HG03280 (cell line): ENCODE measurements around the gene MICB.
A peak's percentile ranks its signal among the peaks of the same experiment; 100 is the strongest.
"Not testable (repeated sequence)": the region's sequence is repeated elsewhere in the genome, so short reads cannot be mapped to it uniquely, and the experiment has no call there.

Experiments
- ATAC-seq: cut with Tn5 transposase; IDR thresholded peaks from one replicate; pipeline ENCODE4 v1.9.1; 2021; ENCODE audit warnings: mild to moderate bottlenecking, moderate library complexity; ENCODE audit not compliant: unreplicated experiment

MICB gene

DNA sequence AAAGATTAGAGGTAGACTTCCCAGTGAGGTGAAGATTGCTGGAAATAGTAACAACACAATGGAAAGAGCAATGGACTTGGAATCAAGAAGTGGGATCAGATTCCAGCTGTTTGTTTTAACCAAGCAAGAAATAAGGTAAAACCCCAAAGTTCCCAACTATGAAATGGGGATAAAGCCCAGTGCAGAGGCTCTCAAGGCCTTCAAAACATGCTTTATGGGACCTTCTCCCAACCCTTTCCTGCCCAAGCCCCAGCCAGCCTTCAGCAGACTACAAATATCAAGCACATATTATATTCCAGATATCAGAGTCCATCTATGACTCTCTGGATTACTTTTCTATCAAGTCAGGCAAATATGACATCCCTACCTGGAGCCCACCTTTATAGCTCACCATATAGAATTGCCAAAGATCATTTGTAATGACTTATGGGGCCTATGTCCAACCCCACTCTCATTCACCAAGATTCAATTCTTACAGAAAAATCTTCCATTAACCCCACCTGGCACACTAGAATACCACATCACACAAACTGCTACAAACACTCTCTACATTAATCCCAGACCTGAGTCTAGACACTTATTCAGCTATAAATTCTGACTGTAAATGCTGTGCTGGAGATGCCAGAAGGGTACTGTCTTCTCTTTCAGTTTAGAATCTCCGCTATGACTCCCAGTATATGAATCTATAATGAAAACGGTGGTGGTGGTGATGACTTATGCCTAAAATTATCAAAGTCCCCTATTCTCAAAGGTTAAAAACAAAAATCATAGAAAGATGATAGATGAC, 37.8 kb downstream of the MICB start:
- no peak for ATAC-seq

DNA sequence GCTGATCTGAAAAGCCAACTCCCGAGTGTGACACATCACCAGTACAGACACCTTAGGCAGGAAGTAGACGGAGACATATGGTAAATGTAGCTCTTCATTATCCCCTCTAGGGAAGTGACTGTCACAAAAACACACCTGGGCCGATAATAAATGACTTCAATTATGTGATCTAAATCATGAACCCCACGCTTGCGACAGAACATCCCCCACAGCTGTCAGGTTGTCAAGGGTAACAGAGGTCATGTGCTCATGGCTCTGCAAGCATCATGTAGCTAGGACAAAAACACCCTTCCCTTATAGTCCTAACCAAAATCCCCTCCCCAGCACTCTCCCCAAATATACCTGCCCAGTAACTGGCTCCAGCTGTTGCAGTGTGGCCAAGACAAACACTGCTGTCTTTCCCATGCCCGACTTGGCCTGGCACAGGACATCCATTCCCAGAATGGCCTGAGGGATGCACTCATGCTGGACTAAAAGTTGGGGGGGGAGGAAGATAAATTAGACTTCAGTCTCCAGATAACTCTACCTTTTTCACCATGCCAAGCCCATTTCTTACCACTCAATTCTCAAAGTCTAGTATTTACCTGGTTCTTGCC, 41.0 kb downstream of the MICB start:
- no peak for ATAC-seq

DNA sequence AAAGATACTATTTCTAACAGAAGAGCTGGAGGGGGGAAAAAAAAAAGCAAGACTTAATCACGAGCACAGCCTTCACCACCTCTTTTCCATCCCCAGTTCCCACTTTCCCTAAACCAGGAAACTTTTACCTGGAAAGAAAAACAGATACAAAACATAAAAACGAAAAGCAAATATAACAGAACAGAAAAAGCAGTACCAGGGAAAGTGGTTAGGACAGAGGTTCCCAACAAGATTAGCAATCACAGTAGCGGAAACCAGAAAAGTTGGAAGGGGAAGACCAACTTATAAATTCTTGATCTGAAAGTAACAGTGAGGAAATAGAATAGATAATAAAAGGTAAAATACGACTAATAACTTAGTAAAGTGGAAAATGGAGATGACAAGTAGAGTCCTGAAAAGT, 42.7 kb downstream of the MICB start:
- no peak for ATAC-seq

DNA sequence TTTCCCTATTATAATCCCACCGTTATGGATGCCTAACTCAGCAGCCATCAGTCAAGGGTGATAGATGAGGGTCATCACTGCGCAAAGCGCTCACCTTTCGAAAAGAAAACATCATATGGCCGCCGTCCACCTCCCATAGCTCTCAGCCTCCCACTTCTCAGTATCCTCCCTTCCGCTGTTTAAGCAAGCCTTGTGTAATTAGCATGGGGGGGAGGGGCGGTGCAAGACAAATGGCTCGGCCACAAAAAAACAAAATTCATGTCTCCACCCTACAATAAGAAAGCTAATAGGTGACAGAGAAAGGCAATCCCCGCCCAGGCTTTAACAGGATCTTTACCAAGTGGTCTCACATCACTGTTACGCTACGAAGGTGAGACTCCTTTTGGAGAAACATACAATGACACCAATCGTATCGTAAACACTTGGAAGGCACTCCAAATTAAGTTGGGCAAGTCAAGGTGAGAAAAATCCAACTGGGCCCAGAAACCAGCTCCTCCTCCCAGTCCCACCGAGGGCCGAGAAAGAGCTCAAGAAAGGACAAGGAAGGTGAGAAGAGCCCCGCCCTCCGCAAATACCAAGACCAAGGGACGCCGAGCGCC, 43.2 kb downstream of the MICB start:
- ATAC-seq: no peak

DNA sequence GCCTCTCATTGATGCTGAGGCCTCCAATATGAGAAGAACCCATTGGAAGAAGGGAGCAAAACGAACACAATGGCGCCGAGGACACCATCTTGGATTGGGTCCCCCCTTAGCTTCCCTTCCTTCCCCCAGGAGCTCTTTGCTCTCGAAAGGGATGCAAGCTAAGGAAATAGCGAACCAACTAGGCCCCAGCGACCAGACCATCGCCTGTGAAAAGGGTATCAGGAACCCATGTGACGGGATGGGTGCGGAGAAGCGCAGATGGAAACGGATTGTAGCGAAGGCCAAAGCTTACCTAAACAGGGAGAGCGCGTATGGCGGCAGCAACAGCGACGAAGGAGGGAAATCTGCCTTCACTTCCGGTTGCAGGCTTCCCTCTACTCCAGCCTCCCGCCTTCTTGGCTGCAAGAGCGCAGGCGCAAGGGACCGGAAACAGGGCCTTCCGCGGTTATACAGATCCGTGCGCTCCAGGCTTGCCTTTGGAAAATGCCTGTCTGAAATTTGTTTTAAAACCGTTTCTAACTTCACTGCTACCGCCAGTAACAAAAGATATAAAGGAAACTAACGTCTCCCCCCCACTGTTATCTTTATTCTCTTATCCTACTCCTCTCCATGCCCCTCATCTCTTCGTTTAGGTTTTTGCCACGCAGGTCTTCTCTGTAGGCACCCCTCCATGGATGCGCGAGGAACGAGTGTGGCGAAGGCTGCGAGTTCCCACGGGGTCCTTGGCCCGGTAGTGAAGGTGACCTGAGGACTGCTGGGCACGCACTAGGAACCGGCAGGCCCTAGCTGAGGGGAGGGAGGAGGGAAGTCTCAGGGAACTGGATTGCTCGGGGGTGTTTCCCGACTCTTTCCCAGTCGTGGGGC, 43.9 kb downstream of the MICB start, which contains the start of gene DDX39B:
DDX39B (minus strand) TSS at position 346 of the 864 bp plus-strand sequence. CDS start 1,471 bp downstream, outside the sequence.
- peak; percentile 63 for ATAC-seq

DNA sequence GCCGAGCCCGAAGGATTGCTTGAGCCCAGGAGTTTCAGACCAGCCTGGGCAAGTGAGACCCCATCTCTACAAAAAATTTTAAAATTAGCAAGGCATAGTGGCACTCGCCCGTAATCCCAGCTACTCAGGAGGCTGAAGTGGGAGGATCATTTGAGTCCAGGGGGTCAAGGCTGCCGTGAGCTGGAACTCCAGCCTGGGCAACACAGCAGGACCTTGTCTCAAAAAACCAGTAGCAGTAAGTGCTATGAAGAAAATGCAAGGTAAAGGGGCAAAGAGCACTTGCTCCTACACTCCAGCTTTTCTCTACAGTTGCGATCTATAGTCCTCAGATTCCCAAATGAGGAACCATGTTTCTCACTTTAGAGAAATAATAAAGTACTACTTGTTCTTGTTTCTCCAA, 45.7 kb downstream of the MICB start:
- ATAC-seq: no peak

DNA sequence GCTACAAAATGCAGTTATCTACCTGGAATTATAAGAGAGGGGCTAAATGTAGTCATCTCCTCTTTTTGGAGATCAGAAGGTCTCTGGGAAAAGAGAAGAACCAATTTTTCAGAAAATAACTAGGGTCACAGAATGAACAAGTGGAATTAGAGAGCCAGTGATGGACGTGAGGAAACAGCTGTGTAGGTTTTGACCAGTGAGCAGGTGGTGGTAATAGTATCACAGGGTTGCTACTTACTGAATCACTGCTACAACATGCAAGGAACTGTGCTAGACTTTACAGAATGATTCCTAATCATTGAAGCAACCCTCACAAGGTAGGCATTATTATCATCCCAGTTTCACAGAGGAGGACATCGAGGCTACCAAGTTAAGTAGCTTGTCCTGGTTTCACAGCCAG, 46.7 kb downstream of the MICB start:
- ATAC-seq: no peak

DNA sequence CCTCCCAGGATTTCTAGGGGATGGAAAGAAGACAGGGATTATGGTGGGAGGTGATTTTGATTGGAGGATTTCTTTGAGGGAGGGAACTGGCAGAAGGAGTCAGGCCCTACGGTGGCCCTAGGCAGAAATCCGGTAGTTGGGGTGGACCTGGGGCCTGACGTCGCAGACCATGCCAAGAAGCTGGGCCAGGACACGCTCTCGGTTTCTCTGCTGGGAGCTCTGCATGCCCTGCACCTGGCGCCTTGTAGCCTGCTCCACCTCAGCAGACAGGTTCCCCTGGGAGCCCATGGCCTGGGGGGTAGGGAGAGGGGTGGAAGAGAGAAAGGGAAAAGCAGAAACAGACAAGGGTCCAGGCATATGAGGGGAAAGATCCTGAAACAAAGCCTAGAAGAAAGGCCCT, 47.3 kb downstream of the MICB start:
- no peak for ATAC-seq

DNA sequence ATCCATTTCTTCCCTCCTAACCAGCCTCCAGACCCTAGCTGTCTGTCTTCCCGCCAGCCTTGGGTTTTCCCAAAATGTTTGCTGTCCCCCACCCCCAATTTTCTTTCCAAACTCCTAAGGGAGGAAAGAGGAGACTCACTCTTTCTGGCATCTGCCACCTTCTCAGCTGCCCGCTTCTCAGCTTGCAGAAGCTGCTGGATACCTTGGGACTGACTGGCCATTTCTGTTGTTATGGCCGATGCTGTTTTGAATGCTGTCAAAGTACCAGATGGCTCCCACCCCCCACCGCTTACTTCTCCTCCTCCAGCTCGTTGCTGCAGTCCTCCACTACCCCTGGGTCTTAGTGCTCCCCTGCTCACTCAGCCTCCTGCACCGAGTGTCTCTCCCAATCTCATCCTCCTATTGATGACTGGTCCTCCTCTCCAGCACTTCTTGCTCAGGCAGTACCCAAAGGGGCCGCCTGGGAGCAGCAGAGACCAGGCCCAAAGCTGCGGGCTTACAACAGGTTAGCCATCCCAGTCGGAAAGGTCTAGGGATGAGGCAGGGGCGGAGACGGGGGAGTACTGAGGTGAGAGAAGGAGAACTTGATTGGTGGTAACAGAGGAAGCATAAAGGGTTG, 48.5 kb downstream of the MICB start, which contains the start of gene ATP6V1G2:
ATP6V1G2 (minus strand) TSS at position 270 of the 619 bp plus-strand sequence; CDS start at position 221, 49 bp downstream.
- peak; percentile 49 for ATAC-seq

DNA sequence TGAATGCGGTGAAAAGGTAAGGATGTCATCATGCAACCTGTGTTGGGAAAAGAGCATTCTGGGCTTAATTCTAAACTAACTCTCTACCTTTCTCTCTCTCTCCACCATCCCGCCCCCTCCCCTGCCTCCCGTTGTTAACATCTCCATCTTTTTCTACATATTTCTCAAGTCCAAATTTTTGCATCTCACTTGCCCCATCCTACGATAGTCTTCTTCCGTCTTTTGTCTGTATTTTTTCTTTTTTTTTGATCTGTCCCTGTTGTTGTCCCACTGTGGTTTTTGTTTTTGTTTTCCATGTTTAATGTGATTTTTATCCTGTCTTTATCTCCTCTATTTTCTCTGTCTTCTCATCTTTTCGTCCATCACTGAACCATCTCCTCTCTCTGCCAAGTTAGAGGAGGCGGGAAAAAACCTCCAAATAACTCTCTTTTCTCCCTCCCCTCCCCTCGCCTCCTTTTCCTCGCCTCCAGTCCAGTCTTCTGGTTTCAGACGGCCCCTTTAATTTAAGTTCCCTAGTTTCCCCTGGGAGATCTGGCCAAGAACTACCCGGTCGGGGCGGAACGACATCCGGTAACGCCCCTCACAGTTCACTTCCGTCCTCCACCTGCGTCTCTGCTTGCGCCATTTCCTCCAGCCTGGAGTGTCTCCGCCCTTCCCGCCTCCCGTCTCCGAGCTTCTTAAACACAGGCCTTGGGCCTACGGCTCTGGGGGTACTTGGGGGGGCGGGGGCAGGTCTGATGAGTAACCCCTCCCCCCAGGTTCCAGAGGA, 49.2 kb downstream of the MICB start, which contains the start of gene NFKBIL1:
NFKBIL1 (plus strand) TSS at position 651 of the 769 bp plus-strand sequence; CDS start at position 738, 87 bp downstream.
- peak; percentile 63 for ATAC-seq

DNA sequence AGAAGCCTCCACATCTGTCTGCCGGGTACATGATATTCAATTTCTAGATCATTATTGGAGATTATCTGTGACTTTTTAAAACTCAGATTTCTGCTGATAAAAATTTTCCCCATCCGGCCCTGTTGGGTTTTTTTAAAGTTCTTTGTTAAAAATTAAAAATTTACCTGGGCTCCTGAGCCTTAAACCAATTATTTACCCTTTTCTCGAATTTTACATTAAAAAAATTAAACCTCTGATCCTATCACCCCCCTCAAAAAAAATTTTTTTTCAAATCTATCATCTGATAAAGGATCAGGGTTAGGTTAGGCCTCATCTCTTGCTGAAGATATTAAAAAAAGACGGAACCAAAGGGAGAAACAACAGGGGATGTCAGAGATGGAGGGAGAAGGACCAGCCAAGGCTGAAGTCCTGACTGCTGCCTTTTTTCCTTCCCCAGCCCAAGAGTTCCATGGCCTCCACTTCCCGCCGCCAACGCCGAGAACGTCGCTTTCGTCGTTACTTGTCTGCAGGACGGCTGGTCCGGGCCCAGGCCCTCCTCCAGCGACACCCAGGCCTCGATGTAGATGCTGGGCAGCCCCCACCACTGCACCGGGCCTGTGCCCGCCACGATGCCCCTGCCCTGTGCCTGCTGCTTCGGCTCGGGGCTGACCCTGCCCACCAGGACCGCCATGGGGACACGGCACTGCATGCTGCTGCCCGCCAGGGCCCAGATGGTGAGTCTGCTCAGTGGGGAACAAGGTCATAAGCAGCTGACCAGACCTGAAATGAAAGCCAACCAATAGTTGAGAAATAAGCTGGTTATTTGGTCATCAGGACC, 50.0 kb downstream of the MICB start:
- no peak for ATAC-seq

DNA sequence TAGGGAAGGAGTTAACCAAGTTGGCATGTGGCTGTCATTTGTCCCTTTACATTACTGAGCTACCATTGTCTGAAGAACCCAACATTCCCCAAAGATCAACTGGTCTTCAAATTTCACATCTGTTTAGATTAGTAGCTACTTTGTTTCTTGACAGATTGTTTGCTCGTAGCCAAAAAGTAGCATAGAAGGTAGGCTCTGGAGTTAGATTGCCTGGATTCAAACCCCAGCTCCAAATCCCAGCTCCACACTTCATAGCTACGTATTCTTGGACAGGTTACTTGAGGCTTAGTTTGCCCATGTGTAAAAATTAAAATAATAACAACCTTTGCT, 50.6 kb downstream of the MICB start:
- ATAC-seq: no peak

DNA sequence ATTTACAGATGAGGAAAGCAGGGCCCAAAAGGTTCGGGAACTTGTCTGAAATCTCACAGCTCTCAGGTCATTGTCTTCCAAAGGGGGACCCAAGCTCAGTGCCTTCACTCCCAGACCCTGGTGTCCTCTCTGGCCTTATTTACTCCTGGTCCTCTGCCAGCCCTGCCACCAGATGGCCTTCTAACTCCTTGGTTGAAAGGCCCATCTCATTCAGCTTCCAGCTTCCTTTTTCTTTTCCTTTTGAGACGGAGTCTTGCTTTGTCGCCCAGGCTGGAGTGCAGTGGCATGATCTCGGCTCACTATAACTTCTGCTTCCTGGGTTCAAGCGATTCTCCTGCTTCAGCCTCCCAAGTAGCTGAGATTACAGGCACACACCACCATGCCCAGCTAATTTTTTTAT, 53.4 kb downstream of the MICB start:
- not testable (repeated sequence) for ATAC-seq

DNA sequence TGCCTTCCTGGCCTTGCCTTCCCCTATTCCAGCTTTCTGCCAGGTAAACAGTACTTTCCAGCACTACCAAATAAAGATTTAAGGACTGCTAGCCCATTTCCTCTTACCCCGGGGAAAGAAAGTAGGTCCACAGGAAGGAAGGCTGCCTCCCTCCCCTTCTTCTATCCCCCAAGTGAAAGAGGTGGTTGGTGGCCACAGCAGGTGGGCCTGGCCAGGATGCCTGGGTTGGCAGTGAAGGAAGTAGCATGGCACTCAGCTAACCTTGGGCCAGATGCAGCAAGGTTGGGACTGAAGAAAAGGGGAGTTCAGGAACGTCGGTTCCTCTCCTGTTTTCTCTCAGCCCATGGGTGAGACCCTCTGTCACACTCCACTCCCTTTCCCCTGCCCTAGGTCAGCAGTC, 58.4 kb downstream of the MICB start:
- ATAC-seq: no peak

DNA sequence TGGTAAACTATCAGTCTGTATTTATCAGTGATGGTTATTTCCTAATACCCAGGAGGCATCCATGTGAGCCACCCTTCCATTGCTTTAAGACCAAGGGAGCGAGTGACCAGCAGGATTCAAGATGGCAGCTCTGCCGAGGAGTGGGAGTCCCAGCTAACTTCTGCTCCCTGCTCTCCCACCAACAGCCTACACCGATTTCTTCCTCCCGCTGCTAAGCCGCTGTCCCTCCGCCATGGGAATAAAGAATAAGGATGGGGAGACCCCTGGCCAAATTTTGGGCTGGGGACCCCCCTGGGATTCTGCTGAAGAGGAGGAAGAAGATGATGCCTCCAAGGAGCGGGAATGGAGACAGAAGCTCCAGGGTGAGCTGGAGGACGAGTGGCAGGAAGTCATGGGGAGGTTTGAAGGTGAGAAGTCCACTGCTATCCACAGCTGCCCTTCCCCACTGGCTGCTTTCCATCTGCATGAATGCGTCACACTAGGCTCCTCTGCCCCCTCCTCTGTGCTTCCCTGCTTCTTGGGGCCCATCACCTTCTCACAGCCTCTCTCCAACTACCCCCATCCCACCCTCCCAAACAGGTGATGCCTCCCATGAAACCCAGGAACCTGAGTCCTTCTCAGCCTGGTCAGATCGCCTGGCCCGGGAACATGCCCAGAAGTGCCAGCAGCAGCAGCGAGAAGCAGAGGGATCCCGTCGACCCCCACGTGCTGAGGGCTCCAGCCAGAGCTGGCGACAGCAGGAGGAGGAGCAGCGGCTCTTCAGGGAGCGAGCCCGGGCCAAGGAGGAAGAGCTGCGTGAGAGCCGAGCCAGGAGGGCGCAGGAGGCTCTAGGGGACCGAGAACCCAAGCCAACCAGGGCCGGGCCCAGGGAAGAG, 59.7 kb downstream of the MICB start:
- no peak for ATAC-seq

DNA sequence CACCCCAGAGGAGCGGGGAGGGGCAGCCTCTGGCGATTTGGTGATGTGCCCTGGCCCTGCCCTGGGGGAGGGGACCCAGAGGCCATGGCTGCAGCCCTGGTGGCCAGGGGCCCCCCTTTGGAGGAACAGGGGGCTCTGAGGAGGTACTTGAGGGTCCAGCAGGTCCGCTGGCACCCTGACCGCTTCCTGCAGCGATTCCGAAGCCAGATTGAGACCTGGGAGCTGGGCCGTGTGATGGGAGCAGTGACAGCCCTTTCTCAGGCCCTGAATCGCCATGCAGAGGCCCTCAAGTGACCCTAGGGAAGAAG, 60.3 kb downstream of the MICB start:
- no peak for ATAC-seq

DNA sequence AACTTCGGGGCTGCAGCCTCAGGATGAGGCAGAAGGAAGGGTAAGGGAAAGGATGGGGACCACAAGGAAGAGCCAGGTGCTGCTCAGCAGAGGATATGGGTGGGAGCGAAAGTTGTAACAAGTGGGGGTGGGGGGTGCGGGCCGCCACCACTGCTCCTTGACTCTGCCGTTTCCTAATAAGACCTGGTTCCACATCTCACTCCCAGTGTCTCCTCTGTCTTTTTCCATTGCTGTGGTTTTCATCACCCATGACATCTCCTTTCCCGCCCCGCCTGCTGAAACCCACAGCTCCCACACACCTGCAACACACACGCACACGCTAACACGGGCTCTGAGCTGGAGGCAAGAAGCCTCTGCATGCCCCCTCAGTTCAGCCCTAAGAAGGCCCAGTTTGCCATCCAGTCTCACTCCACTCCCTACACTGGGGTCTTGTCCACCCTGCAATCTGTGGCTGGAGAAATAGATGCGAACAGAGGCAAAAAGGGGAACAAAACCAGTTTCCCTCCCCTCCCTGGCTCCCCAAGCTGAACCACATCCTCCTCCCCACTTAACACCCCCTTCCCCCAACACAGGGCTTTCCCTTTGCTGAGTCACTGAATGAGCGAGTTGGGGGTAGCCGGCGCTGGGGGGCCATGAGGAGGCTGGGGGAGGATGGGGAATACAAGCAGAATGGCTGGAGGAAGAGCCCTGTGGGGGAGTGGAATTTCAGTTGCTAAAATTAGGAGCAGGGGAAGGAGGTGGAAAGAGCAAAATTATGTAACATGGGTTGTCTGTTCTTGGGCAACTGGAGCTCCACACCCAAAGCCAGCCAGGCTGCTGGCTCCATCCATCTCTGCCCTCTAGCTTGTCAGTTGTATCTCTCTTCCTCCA, 60.9 kb downstream of the MICB start:
- no peak for ATAC-seq
